Measurements from ENCODE around the gene CDH12. TPM values are rescaled to one million over a fixed set of nuclear protein-coding genes. Genes with fewer than 3 reads are reported as not detected.
"Not testable (repeated sequence)": the region's sequence is repeated elsewhere in the genome, so short reads cannot be mapped to it uniquely, and the experiment has no call there.

CDH12 gene
- total RNA-seq: 1.3 TPM
- polyA plus RNA-seq (ENCODE audit: insufficient read depth in 1 of 8, insufficient read length in 8 of 8, low replicate concordance in 1 of 8): 1 to 10 TPM in 5 of 8 donors, under 1 TPM in 3; 0.71 to 4.3 (median 1.1) TPM
- long read RNA-seq, donor 1: 0 reads
- long read RNA-seq, donor 2: 0 reads
- long read RNA-seq, donor 3: 0 reads
- long read RNA-seq, donor 4: 0 reads
- long read RNA-seq, donor 5: 0 reads
- long read RNA-seq, donor 6: 0 reads
- long read RNA-seq, donor 7: 0 reads
- long read RNA-seq, donor 8: 0 reads
- long read RNA-seq, donor 9: 0 reads
- long read RNA-seq, donor 10: 0 reads
- long read RNA-seq, donor 11: 0 reads

DNA sequence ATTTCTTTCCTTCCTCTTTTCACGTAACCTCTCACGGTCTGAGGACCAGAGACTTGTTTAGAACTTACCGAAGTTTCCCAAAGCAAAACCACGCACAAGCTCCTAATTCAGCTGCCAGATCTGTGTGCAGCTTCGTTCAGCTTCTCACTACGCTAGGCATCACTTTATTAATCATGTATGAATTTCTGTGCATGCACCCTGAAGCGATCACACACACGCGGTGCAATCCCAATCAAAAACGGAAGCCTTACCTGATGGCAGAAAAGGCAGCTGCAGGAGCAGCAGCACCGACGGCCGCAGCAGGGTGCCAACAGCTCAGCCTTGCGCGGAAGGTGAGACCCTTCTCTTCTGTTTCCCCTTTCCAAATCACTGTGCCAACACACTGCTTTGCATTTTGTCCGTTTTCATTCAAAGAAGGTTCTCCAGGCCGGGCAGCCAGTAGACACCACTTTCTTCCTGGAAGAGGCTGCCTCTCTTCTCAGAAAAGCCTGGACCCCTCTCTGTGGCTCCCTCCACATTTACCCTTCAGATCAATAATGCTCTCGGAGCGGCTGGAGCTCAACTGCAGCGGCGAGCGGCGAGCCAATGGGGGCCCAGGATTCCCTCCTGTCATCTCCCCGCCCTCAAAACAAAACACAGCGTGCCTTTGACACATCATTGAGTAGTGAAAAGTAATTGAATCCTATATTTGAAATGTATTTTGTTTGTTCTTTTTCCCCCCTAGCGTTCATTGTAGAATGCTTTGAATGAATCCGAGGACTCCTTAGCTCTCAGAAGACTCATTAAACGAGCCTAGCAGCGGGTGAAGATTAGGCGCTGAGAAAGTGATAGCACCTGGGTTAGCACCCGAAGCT lies at the start of gene CDH12:
TSS of gene CDH12 (minus strand) at position 538 of the 854 bp plus-strand sequence.
- no peak within 1 kb of the TSS for H3K27ac ChIP-seq (ENCODE audit: low read length)
- peak within 1 kb of the TSS; percentile 30 for H3K4me3 ChIP-seq (ENCODE audit: low read length)
- no peaks in the 10 kb centered on the region for H3K9me3 ChIP-seq (replicated peaks; ENCODE audit: control insufficient read depth, low read depth, low read length)
- H3K27me3 ChIP-seq (ENCODE audit: control insufficient read depth, insufficient read depth, low read length): peaks cover 2% of the 10 kb centered on the region
- H3K36me3 ChIP-seq (ENCODE audit: control insufficient read depth, insufficient read depth, low read length): no peaks in the 10 kb centered on the region
- no peaks in the 10 kb centered on the region for H3K4me1 ChIP-seq (ENCODE audit: control insufficient read depth, insufficient read depth, low read length)
- under 1% methylated on average over 23 of the region's 31 CpGs for WGBS (ENCODE audit: insufficient coverage)
- DNase-seq: peak; percentile 22

DNA sequence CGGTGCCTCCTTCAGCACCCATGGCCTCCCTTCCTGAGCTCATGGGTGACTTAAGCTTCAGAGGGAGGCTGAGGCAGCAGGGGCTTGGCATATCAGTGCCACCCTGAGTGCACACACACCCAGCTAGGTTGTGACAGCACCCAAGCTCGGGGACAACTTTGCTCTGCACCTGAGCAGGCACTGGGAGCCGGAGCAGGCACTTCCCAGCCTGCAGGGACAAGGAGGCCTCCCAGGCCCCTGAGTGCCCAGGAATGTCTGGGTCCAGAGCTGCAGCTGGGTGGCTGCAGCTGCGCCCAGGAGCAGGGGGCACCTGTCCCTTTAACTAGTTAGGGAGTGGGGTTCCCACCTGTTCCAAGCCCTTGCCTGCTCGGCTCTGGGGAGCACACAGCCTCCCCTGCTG lies 48.7 kb upstream of the CDH12 start:
- H3K4me1 ChIP-seq (ENCODE audit: control insufficient read depth, insufficient read depth, low read length): no peaks in the 10 kb centered on the region
- no peak overlapping the region for H3K27ac ChIP-seq (ENCODE audit: low read length)
- no peak for DNase-seq
- H3K9me3 ChIP-seq (replicated peaks; ENCODE audit: control insufficient read depth, low read depth, low read length): peaks cover 10% of the 10 kb centered on the region
- H3K36me3 ChIP-seq (ENCODE audit: control insufficient read depth, insufficient read depth, low read length): no peaks in the 10 kb centered on the region
- no peak overlapping the region for H3K4me3 ChIP-seq (ENCODE audit: low read length)
- 63% methylated on average over 1 of the region's 5 CpGs for WGBS (ENCODE audit: insufficient coverage)
- H3K27me3 ChIP-seq (ENCODE audit: control insufficient read depth, insufficient read depth, low read length): no peaks in the 10 kb centered on the region

DNA sequence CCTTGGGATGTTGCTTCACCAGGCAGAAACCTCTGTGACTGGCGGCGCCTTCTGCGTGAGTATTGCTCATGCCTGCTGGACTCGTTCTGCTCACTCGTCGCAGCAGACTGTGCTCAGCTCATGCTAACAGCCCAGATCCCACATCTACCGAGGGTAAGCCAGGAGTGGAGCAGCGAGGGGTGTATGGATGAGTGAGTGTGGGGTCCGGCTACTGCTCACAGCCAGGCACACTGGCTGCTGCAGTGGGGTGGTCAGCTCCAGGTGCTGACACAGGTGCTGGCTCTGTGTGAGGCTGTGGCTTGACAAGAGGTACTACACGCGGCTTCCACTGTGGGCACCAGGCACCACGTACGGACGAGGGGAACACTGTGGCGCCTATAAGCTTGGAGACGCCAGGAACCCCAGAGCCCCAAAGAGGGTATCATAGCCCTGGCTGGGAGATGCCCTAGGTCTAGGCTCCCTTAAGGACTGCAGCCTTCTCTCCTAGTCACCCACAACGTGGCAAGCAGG lies 47.7 kb upstream of the CDH12 start:
- peaks cover 10% of the 10 kb centered on the region for H3K9me3 ChIP-seq (replicated peaks; ENCODE audit: control insufficient read depth, low read depth, low read length)
- no peaks in the 10 kb centered on the region for H3K36me3 ChIP-seq (ENCODE audit: control insufficient read depth, insufficient read depth, low read length)
- no peak overlapping the region for H3K27ac ChIP-seq (ENCODE audit: low read length)
- no peak for DNase-seq
- no peaks in the 10 kb centered on the region for H3K27me3 ChIP-seq (ENCODE audit: control insufficient read depth, insufficient read depth, low read length)
- 98% methylated on average over 16 of the region's 17 CpGs for WGBS (ENCODE audit: insufficient coverage)
- no peaks in the 10 kb centered on the region for H3K4me1 ChIP-seq (ENCODE audit: control insufficient read depth, insufficient read depth, low read length)
- no peak overlapping the region for H3K4me3 ChIP-seq (ENCODE audit: low read length)

- DNase-seq: no peak
- Histone ChIP-seq H3K4me3 (ENCODE audit: low read length) (no peak overlapping the region), H3K36me3 (ENCODE audit: control insufficient read depth, insufficient read depth, low read length) (no peaks in the 10 kb centered on the region), H3K9me3 (replicated peaks; ENCODE audit: control insufficient read depth, low read depth, low read length) (peaks cover 10% of the 10 kb centered on the region), H3K27me3 (ENCODE audit: control insufficient read depth, insufficient read depth, low read length) (no peaks in the 10 kb centered on the region), H3K27ac (ENCODE audit: low read length) (no peak overlapping the region), H3K4me1 (ENCODE audit: control insufficient read depth, insufficient read depth, low read length) (no peaks in the 10 kb centered on the region)
- no CpG with 5 or more reads among the region's 8 CpGs for WGBS (ENCODE audit: insufficient coverage)
These were observed 46.2 kb upstream of the CDH12 start for GRCh38 chr5:22899341-22899740.

DNA sequence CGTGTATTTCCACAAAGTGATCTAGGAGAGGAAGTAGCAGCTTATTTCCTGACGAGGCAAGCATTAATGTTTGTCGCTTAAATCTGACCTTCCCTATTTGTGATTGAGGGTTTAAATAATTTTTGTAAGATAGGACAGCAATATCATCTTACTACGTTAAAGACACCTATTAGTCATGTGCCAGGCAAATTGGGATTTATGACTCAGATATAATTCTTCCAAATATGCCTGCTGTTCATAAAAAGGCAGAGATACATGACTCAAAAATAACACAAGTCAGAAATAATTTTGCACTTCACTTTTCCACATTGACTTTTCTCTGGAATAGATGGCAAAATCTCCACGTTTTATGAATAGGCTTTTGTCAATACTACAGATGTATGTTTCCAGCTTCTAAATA lies 43.0 kb upstream of the CDH12 start:
- Histone ChIP-seq H3K36me3 (ENCODE audit: control insufficient read depth, insufficient read depth, low read length) (no peaks in the 10 kb centered on the region), H3K4me3 (ENCODE audit: low read length) (no peak overlapping the region), H3K9me3 (replicated peaks; ENCODE audit: control insufficient read depth, low read depth, low read length) (peaks cover 3% of the 10 kb centered on the region), H3K27ac (ENCODE audit: low read length) (no peak overlapping the region), H3K4me1 (ENCODE audit: control insufficient read depth, insufficient read depth, low read length) (no peaks in the 10 kb centered on the region), H3K27me3 (ENCODE audit: control insufficient read depth, insufficient read depth, low read length) (no peaks in the 10 kb centered on the region)
- no CpG with 5 or more reads among the region's 5 CpGs for WGBS (ENCODE audit: insufficient coverage)
- DNase-seq: no peak

DNA sequence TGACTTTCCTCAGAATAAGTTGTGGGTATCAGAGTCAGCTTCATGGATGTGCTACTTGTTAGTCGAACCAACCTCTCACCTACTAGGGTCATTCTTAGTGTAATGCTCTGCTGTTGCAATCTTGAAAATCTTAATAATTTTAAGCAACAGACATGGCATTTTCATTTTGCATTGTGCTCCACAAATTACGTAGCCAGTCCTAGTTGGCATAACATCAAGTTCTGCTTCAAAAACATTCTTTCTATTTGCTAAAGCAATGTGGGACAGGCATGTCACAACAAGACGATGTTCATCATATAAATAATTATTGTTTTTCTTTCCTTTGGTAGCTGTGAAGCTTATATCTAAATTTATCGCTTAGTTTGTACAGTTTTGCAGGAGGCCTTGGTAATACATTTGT lies 39.3 kb upstream of the CDH12 start:
- Histone ChIP-seq H3K27ac (ENCODE audit: low read length) (no peak overlapping the region), H3K9me3 (replicated peaks; ENCODE audit: control insufficient read depth, low read depth, low read length) (no peaks in the 10 kb centered on the region), H3K4me3 (ENCODE audit: low read length) (no peak overlapping the region), H3K36me3 (ENCODE audit: control insufficient read depth, insufficient read depth, low read length) (no peaks in the 10 kb centered on the region), H3K27me3 (ENCODE audit: control insufficient read depth, insufficient read depth, low read length) (no peaks in the 10 kb centered on the region), H3K4me1 (ENCODE audit: control insufficient read depth, insufficient read depth, low read length) (no peaks in the 10 kb centered on the region)
- DNase-seq: no peak
- no CpG with 5 or more reads among the region's 4 CpGs for WGBS (ENCODE audit: insufficient coverage)

GRCh38 chr5:22889720-22890119 lies 36.6 kb upstream of the CDH12 start:
- Histone ChIP-seq H3K4me3 (ENCODE audit: low read length) (no peak overlapping the region), H3K36me3 (ENCODE audit: control insufficient read depth, insufficient read depth, low read length) (no peaks in the 10 kb centered on the region), H3K4me1 (ENCODE audit: control insufficient read depth, insufficient read depth, low read length) (no peaks in the 10 kb centered on the region), H3K27ac (ENCODE audit: low read length) (no peak overlapping the region), H3K9me3 (replicated peaks; ENCODE audit: control insufficient read depth, low read depth, low read length) (no peaks in the 10 kb centered on the region), H3K27me3 (ENCODE audit: control insufficient read depth, insufficient read depth, low read length) (no peaks in the 10 kb centered on the region)
- no CpG with 5 or more reads among the region's 2 CpGs for WGBS (ENCODE audit: insufficient coverage)
- no peak for DNase-seq

DNA sequence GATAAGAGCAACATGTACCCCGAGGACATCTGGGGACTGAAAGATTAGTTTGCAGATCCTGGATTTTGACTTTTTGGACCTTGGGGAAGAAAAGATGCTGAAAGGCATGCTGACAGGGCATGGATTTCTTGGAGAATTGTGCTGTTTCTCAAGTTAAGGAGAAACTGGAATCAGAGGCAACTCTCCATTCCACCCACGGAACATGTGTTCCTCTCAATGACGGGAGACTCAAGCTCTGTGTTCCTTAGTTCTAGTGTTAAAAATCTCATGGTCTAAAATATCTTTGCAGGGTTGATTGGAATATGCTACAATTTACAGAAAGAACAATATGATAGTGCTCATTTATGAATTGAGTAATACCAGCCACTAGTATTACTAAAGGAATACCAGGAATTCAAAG lies 34.4 kb upstream of the CDH12 start:
- 83% methylated on average over 1 of the region's 3 CpGs for WGBS (ENCODE audit: insufficient coverage)
- Histone ChIP-seq H3K27ac (ENCODE audit: low read length) (no peak overlapping the region), H3K4me3 (ENCODE audit: low read length) (no peak overlapping the region), H3K9me3 (replicated peaks; ENCODE audit: control insufficient read depth, low read depth, low read length) (no peaks in the 10 kb centered on the region), H3K4me1 (ENCODE audit: control insufficient read depth, insufficient read depth, low read length) (no peaks in the 10 kb centered on the region), H3K36me3 (ENCODE audit: control insufficient read depth, insufficient read depth, low read length) (no peaks in the 10 kb centered on the region), H3K27me3 (ENCODE audit: control insufficient read depth, insufficient read depth, low read length) (no peaks in the 10 kb centered on the region)
- no peak for DNase-seq

GRCh38 chr5:22858911-22859310 lies 5.8 kb upstream of the CDH12 start:
- WGBS (ENCODE audit: insufficient coverage): no CpG with 5 or more reads among the region's 5 CpGs
- H3K9me3 ChIP-seq (replicated peaks; ENCODE audit: control insufficient read depth, low read depth, low read length); H3K36me3 ChIP-seq (ENCODE audit: control insufficient read depth, insufficient read depth, low read length); H3K27ac ChIP-seq (ENCODE audit: low read length); H3K27me3 ChIP-seq (ENCODE audit: control insufficient read depth, insufficient read depth, low read length); DNase-seq; H3K4me3 ChIP-seq (ENCODE audit: low read length); H3K4me1 ChIP-seq (ENCODE audit: control insufficient read depth, insufficient read depth, low read length): not testable (repeated sequence)

GRCh38 chr5:22855824-22856223 lies 2.7 kb upstream of the CDH12 start:
- peaks cover 2% of the 10 kb centered on the region for H3K27me3 ChIP-seq (ENCODE audit: control insufficient read depth, insufficient read depth, low read length)
- no peaks in the 10 kb centered on the region for H3K36me3 ChIP-seq (ENCODE audit: control insufficient read depth, insufficient read depth, low read length)
- no peak for DNase-seq
- H3K4me1 ChIP-seq (ENCODE audit: control insufficient read depth, insufficient read depth, low read length): no peaks in the 10 kb centered on the region
- no peak overlapping the region for H3K27ac ChIP-seq (ENCODE audit: low read length)
- WGBS (ENCODE audit: insufficient coverage): 100% methylated on average over 1 of the region's 4 CpGs
- H3K9me3 ChIP-seq (replicated peaks; ENCODE audit: control insufficient read depth, low read depth, low read length): no peaks in the 10 kb centered on the region
- no peak overlapping the region for H3K4me3 ChIP-seq (ENCODE audit: low read length)
